Hepatocyte (in vitro differentiated cells): ENCODE measurements around the gene ONECUT3. TPM values are rescaled to one million over a fixed set of nuclear protein-coding genes. Genes with fewer than 3 reads are reported as not detected.
A peak's percentile ranks its signal among the peaks of the same experiment; 100 is the strongest.

ENCODE experiments used
- DNase-seq: peaks from one replicate; pipeline ENCODE4 v3.0.0-alpha.2; 2016; ENCODE audit warnings: low spot score
- H2AFZ ChIP-seq: fragments of 200-600 bp; sonication (generic); 2 replicates; pipeline ENCODE4 v1.6.0; 2016; ENCODE audit warnings: antibody characterized with exemption, mild to moderate bottlenecking
- H3K27ac ChIP-seq: fragments of 200-600 bp; sonication (generic); 2 replicates; pipeline ENCODE4 v1.5.1; 2016; ENCODE audit warnings: mild to moderate bottlenecking
- H3K27me3 ChIP-seq: fragments of 200-600 bp; sonication (generic); 2 replicates; pipeline ENCODE4 v1.6.1; 2016
- H3K36me3 ChIP-seq: fragments of 200-600 bp; sonication (generic); replicated peaks from 2 replicates; pipeline ENCODE4 v1.5.1; 2016; ENCODE audit warnings: low read depth; ENCODE audit not compliant: insufficient read depth
- H3K4me1 ChIP-seq: fragments of 200-600 bp; sonication (generic); 2 replicates; pipeline ENCODE4 v1.5.1; 2016; ENCODE audit warnings: mild to moderate bottlenecking, moderate library complexity; ENCODE audit not compliant: insufficient read depth
- H3K4me2 ChIP-seq: fragments of 200-600 bp; sonication (generic); 2 replicates; pipeline ENCODE4 v1.6.0; 2016
- H3K4me3 ChIP-seq: fragments of 200-600 bp; sonication (generic); 2 replicates; pipeline ENCODE4 v1.5.1; 2016; ENCODE audit warnings: mild to moderate bottlenecking
- H3K79me2 ChIP-seq: fragments of 200-600 bp; sonication (generic); 2 replicates; pipeline ENCODE4 v1.6.0; 2017; ENCODE audit warnings: mild to moderate bottlenecking
- H3K9me2 ChIP-seq: fragments of 200-600 bp; sonication (generic); replicated peaks from 2 replicates; pipeline ENCODE4 v1.6.0; 2017; ENCODE audit warnings: mild to moderate bottlenecking; ENCODE audit not compliant: insufficient read depth
- H3K9me3 ChIP-seq: fragments of 200-600 bp; sonication (generic); 2 replicates; pipeline ENCODE4 v1.5.1; 2016; ENCODE audit warnings: low read depth, mild to moderate bottlenecking
- H4K20me1 ChIP-seq: fragments of 200-600 bp; sonication (generic); 2 replicates; pipeline ENCODE4 v1.6.0; 2016; ENCODE audit warnings: mild to moderate bottlenecking; ENCODE audit not compliant: insufficient read depth, poor library complexity, severe bottlenecking
- CTCF ChIP-seq: fragments of 200-600 bp; sonication (generic); IDR thresholded peaks from 2 replicates; pipeline ENCODE4 v1.5.1; 2016; ENCODE audit warnings: antibody characterized with exemption, mild to moderate bottlenecking; ENCODE audit not compliant: poor library complexity
- EZH2 ChIP-seq: fragments of 200-600 bp; sonication (generic); IDR thresholded peaks from 2 replicates; pipeline ENCODE4 v1.6.1; 2016; ENCODE audit warnings: antibody characterized with exemption, mild to moderate bottlenecking, borderline replicate concordance
- EZH2phosphoT487 ChIP-seq: fragments of 200-600 bp; sonication (generic); IDR thresholded peaks from one replicate; pipeline ENCODE4 v1.6.1; 2018; ENCODE audit warnings: antibody characterized with exemption, mild to moderate bottlenecking, low read depth, moderate library complexity; ENCODE audit not compliant: unreplicated experiment, severe bottlenecking
- WGBS: methylation state at CpG from one replicate; pipeline ENCODE4 v1.1.6; 2016; ENCODE audit warnings: low lambda C conversion rate; ENCODE audit errors: missing lambda C conversion rate; 5-methylcytosine and 5-hydroxymethylcytosine counted together
- microRNA counts: library from miRNA; unstranded; fragments of <30 nt; microRNA quantifications from one replicate; lab custom pipeline; 2017
- microRNA-seq: library from miRNA; unstranded; fragments of <30 nt; microRNA quantifications from one replicate; pipeline ENCODE4, GENCODE V29; 2017
- polyA plus RNA-seq: library from polyadenylated mRNA; unstranded; fragments of >200 nt; fragmentation: Nextera tagmentation; extraction: Ambion mirVana; gene quantifications from 2 replicates; pipeline ENCODE4 v1.2.1, GENCODE V29; 2016
- small RNA-seq: library from RNA; depleted of rRNA; stranded (forward); fragments of <200 nt; gene quantifications from one replicate; pipeline ENCODE3, GENCODE V24; 2014
- total RNA-seq: library from RNA; depleted of rRNA; stranded (reverse); fragments of >200 nt; gene quantifications from 2 replicates; pipeline ENCODE4 v1.2.3, GENCODE V29; 2014

The ONECUT3 gene
- total and polyA plus RNA-seq, 2 experiments from 2014 or later = 0.03 to 0.06 TPM

GRCh38 chr19:1830568-1830967, 77.3 kb downstream of the ONECUT3 start:
- no peak overlapping the region for H3K4me3 ChIP-seq
- DNase-seq = no peak
- peaks cover 25% of the 10 kb centered on the region for H4K20me1 ChIP-seq

More at GRCh38 chr19:1830568-1830967, 77.3 kb downstream of the ONECUT3 start:
- no peak overlapping the region for H3K27ac ChIP-seq
- H3K9me3 ChIP-seq = no peaks in the 10 kb centered on the region
- no peak for TF ChIP-seq EZH2phosphoT487
- no peak for TF ChIP-seq EZH2
- TF ChIP-seq CTCF = no peak
- H2AFZ ChIP-seq = no peak overlapping the region
- no peaks in the 10 kb centered on the region for H3K9me2 ChIP-seq
- H3K36me3 ChIP-seq = no peaks in the 10 kb centered on the region
- H3K4me2 ChIP-seq = no peak overlapping the region
- H3K27me3 ChIP-seq = no peaks in the 10 kb centered on the region
- WGBS = 92% methylated on average over 15 of the region's 15 CpGs
- H3K79me2 ChIP-seq = peaks cover 41% of the 10 kb centered on the region
- peaks cover 5% of the 10 kb centered on the region for H3K4me1 ChIP-seq

MicroRNAs encoded within 50 kb of the gene (microRNA counts, 767-probe panel; counts per million panel counts)
- not detected for microRNA hsa-miR-1909-3p (lab: Ali Mortazavi, UCI)

Small RNA genes within 50 kb of the gene (microRNA-seq; reads per million reads assigned to microRNA genes)
- gene MIR1909 = 5.8 reads per million, percentile 13 among the genes with 10 or more reads in this experiment

Small RNA genes within 50 kb of the gene (small RNA-seq; reads per million reads assigned to genes)
- not detected for gene RF00017

Other genes starting within 250 kb of the ONECUT3 start
- 8.3 and 11.2 TPM in 2 replicates for gene ADAMTSL5, start 240.5 kb upstream of the ONECUT3 start, total RNA-seq
- 33.6 and 45.5 TPM in 2 replicates for gene ADAMTSL5, start 240.5 kb upstream of the ONECUT3 start, polyA plus RNA-seq
- gene PLK5, start 229.4 kb upstream of the ONECUT3 start, total RNA-seq = not detected in 2 replicates
- gene PLK5, start 229.4 kb upstream of the ONECUT3 start, polyA plus RNA-seq = 0.12 and 0.53 TPM in 2 replicates
- 38.7 and 45.6 TPM in 2 replicates for gene MEX3D, start 185.2 kb upstream of the ONECUT3 start, total RNA-seq
- 6.2 and 6.6 TPM in 2 replicates for gene MEX3D, start 185.2 kb upstream of the ONECUT3 start, polyA plus RNA-seq
- 84.2 and 84.5 TPM in 2 replicates for gene MBD3, start 160.6 kb upstream of the ONECUT3 start, total RNA-seq
- 56.3 and 66.6 TPM in 2 replicates for gene MBD3, start 160.6 kb upstream of the ONECUT3 start, polyA plus RNA-seq
- 56.6 and 57.6 TPM in 2 replicates for gene UQCR11, start 148.0 kb upstream of the ONECUT3 start, total RNA-seq
- gene UQCR11, start 148.0 kb upstream of the ONECUT3 start, polyA plus RNA-seq = 672 and 684 TPM in 2 replicates
- 67.9 and 76.7 TPM in 2 replicates for gene TCF3, start 100.9 kb upstream of the ONECUT3 start, total RNA-seq
- gene TCF3, start 100.9 kb upstream of the ONECUT3 start, polyA plus RNA-seq = 93.7 and 125 TPM in 2 replicates
- 1.4 and 1.7 TPM in 2 replicates for gene ATP8B3, start 58.8 kb downstream of the ONECUT3 start, total RNA-seq
- 2.4 and 3.1 TPM in 2 replicates for gene ATP8B3, start 58.8 kb downstream of the ONECUT3 start, polyA plus RNA-seq
- 13.2 and 13.4 TPM in 2 replicates for gene REXO1, start 95.0 kb downstream of the ONECUT3 start, total RNA-seq
- gene REXO1, start 95.0 kb downstream of the ONECUT3 start, polyA plus RNA-seq = 22.8 and 26.2 TPM in 2 replicates
- gene KLF16, start 110.1 kb downstream of the ONECUT3 start, total RNA-seq = 3.4 and 6.4 TPM in 2 replicates
- 14.3 and 16.0 TPM in 2 replicates for gene KLF16, start 110.1 kb downstream of the ONECUT3 start, polyA plus RNA-seq
- gene ABHD17A, start 132.0 kb downstream of the ONECUT3 start, total RNA-seq = 62.5 and 77.5 TPM in 2 replicates
- 99.7 and 102 TPM in 2 replicates for gene ABHD17A, start 132.0 kb downstream of the ONECUT3 start, polyA plus RNA-seq
- gene ADAT3, start 151.9 kb downstream of the ONECUT3 start, total RNA-seq = 2.4 and 5.3 TPM in 2 replicates
- gene ADAT3, start 151.9 kb downstream of the ONECUT3 start, polyA plus RNA-seq = 11.0 and 11.6 TPM in 2 replicates
- gene SCAMP4, start 151.9 kb downstream of the ONECUT3 start, total RNA-seq = 69.3 and 77.2 TPM in 2 replicates
- 89.8 and 103 TPM in 2 replicates for gene SCAMP4, start 151.9 kb downstream of the ONECUT3 start, polyA plus RNA-seq
- 44.8 and 56.8 TPM in 2 replicates for gene CSNK1G2, start 187.7 kb downstream of the ONECUT3 start, total RNA-seq
- gene CSNK1G2, start 187.7 kb downstream of the ONECUT3 start, polyA plus RNA-seq = 82.5 and 82.7 TPM in 2 replicates